Measurements from ENCODE around the gene ARHGDIG.

DNA sequence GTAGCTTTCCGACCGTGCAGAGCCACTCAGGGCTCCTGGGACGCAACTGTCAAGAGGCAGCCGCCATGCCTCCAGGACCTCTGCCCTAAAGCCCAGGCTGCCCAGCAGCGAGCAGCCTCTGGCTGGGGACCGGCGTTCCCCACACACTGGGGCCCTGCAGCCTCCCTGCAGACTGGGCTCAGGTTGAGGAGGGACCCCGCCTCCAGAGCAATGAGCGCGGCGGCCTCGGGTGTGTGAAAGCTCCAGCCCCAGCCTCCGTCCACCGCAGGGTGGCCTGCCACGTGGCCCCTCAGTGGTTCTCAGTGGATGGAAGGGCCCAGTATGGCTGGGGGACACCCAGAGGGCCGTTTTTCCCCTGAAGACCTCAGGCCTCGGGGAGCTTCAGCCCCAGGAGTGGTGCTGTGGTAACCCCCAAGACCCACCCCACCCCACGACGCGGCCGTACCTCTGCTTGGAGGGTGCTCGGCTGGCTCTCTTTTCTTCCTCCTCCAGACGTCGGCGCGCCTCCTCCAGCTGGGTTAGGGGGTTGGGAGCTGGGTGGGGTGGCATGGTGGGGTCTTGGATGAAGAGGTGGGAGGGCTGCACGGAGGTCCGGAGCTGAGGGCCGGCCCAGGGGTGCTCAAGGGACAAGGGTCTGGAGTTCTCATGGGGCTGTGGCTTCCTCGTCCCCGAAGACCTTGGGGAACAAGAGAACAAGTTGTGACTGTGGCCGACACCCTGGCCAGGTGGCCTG, 12.8 kb downstream of the ARHGDIG start:
- TF ChIP-seq, protein P1, sequence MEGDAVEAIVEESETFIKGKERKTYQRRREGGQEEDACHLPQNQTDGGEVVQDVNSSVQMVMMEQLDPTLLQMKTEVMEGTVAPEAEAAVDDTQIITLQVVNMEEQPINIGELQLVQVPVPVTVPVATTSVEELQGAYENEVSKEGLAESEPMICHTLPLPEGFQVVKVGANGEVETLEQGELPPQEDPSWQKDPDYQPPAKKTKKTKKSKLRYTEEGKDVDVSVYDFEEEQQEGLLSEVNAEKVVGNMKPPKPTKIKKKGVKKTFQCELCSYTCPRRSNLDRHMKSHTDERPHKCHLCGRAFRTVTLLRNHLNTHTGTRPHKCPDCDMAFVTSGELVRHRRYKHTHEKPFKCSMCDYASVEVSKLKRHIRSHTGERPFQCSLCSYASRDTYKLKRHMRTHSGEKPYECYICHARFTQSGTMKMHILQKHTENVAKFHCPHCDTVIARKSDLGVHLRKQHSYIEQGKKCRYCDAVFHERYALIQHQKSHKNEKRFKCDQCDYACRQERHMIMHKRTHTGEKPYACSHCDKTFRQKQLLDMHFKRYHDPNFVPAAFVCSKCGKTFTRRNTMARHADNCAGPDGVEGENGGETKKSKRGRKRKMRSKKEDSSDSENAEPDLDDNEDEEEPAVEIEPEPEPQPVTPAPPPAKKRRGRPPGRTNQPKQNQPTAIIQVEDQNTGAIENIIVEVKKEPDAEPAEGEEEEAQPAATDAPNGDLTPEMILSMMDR (conservative IDR thresholded peaks at IDR 0.05): no peak
- TF ChIP-seq ZFX (IDR thresholded peaks at IDR 0.05): no peak
